Natural killer cell (primary cell): ENCODE measurements around the gene LBH. TPM values are rescaled to one million over a fixed set of nuclear protein-coding genes. Genes with fewer than 3 reads are reported as not detected.

Experiments
- ATAC-seq, 3 donors: fragments of 150-1000 bp in 2 of 3; fragments of 200-7000 bp in 1 of 3; cut with Tn5 transposase; 1 replicate in 1 of 3; 2 replicates in 2 of 3; pipeline ENCODE4 v1.10.0; 2021; ENCODE audit warnings: mild to moderate bottlenecking in 2 of 3, moderate library complexity in 2 of 3
- DNase-seq, 2 donors: peaks; one replicate each; pipeline versions ENCODE4 v3.0.0 to v3.0.0-alpha.2; 2013 to 2021; ENCODE audit warnings: mixed read lengths in 1 of 2
- H3K27ac ChIP-seq: one replicate; pipeline ENCODE4 v1.5.1; 2013; ENCODE audit warnings: mild to moderate bottlenecking, low read length
- H3K27me3 ChIP-seq: one replicate; pipeline ENCODE4 v1.6.1; 2013; ENCODE audit warnings: low read length; ENCODE audit not compliant: control insufficient read depth, insufficient read depth
- H3K36me3 ChIP-seq: one replicate; pipeline ENCODE4 v1.6.1; 2013; ENCODE audit warnings: low read length; ENCODE audit not compliant: control insufficient read depth, insufficient read depth
- H3K4me1 ChIP-seq: one replicate; pipeline ENCODE4 v1.6.1; 2013; ENCODE audit warnings: low read length; ENCODE audit not compliant: control insufficient read depth, insufficient read depth
- H3K4me3 ChIP-seq: one replicate; pipeline ENCODE4 v1.5.1; 2013; ENCODE audit warnings: low read length
- H3K9me3 ChIP-seq: one replicate; pipeline ENCODE4 v1.6.1; 2013; ENCODE audit warnings: low read length; ENCODE audit not compliant: control insufficient read depth, insufficient read depth
- H3K27ac Mint-ChIP-seq, 2 donors: one replicate each; pipeline ENCODE4 v1.8.0; 2022; ENCODE audit warnings: mild to moderate bottlenecking in 2 of 2, mixed read lengths in 2 of 2, moderate library complexity in 1 of 2
- H3K27me3 Mint-ChIP-seq, 2 donors: one replicate each; pipeline ENCODE4 v1.8.0; 2022; ENCODE audit warnings: low read depth in 2 of 2, mixed read lengths in 2 of 2
- H3K36me3 Mint-ChIP-seq: one replicate; pipeline ENCODE4 v1.8.0; 2022; ENCODE audit warnings: mixed read lengths
- H3K4me1 Mint-ChIP-seq, 2 donors: one replicate each; pipeline ENCODE4 v1.8.0; 2022; ENCODE audit warnings: mixed read lengths in 2 of 2
- H3K4me3 Mint-ChIP-seq: one replicate; pipeline ENCODE4 v1.8.0; 2022; ENCODE audit warnings: mild to moderate bottlenecking, moderate library complexity, mixed read lengths
- H3K9me3 Mint-ChIP-seq, 2 donors: one replicate each; pipeline ENCODE4 v1.8.0; 2022; ENCODE audit warnings: mixed read lengths in 2 of 2
- WGBS: methylation state at CpG from one replicate; pipeline ENCODE4 v1.1.7; 2013; ENCODE audit warnings: missing lambda C conversion rate; ENCODE audit not compliant: insufficient coverage; 5-methylcytosine and 5-hydroxymethylcytosine counted together
- intact Hi-C: fragments of 100-400 bp; cut with micrococcal nuclease; formaldehyde crosslinking; loops from one replicate; pipeline ENCODE4 v1.14.2; 2022
- total RNA-seq, 4 donors: library from RNA; stranded (reverse); fragments of 120-200 nt in 1 of 4; gene quantifications; one replicate each; pipeline versions ENCODE4 v1.2.3 to v1.2.4, GENCODE V29; 2013 to 2022
- TF ChIP-seq, protein P1 (sequence below): fragments of 200-600 bp; IDR thresholded peaks from one replicate; pipeline ENCODE4 v1.8.0; 2022; ENCODE audit warnings: antibody characterized with exemption

The LBH gene
- total RNA-seq, 3 donors from 2014 or later (not counting 1 experiment from before 2014, with no cell fraction given) = 157 to 197 (median 158) TPM

- Histone ChIP-seq H3K36me3 (no peaks in the 10 kb centered on the region), H3K27me3 (no peaks in the 10 kb centered on the region), H3K4me1 (peaks cover 24% of the 10 kb centered on the region), H3K9me3 (no peaks in the 10 kb centered on the region), H3K27ac (peak overlapping the region; percentile 64), H3K4me3 (no peak overlapping the region)
- Mint-ChIP-seq H3K27ac (peak overlapping the region; percentile 92), H3K36me3 (no peaks in the 10 kb centered on the region), H3K9me3 (no peaks in the 10 kb centered on the region), H3K27me3 (no peaks in the 10 kb centered on the region), H3K4me1 (peaks cover 25 to 38% of the 10 kb centered on the region in 2 donors), H3K4me3 (peak overlapping the region; percentile 64)
- 50% methylated on average over 4 of the region's 5 CpGs for WGBS
- TF ChIP-seq, protein P1, sequence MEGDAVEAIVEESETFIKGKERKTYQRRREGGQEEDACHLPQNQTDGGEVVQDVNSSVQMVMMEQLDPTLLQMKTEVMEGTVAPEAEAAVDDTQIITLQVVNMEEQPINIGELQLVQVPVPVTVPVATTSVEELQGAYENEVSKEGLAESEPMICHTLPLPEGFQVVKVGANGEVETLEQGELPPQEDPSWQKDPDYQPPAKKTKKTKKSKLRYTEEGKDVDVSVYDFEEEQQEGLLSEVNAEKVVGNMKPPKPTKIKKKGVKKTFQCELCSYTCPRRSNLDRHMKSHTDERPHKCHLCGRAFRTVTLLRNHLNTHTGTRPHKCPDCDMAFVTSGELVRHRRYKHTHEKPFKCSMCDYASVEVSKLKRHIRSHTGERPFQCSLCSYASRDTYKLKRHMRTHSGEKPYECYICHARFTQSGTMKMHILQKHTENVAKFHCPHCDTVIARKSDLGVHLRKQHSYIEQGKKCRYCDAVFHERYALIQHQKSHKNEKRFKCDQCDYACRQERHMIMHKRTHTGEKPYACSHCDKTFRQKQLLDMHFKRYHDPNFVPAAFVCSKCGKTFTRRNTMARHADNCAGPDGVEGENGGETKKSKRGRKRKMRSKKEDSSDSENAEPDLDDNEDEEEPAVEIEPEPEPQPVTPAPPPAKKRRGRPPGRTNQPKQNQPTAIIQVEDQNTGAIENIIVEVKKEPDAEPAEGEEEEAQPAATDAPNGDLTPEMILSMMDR = no peak
- DNase-seq (no peak), ATAC-seq (peak; percentile 47 to 81 (median 52))
- intact Hi-C loops = loop anchor here (2.0 to 5.0 kb wide), 2 partner anchors 21 to 67 kb away; no protein-coding TSS in a partner anchor
These were observed 62.8 kb downstream of the LBH start for GRCh38 chr2:30294133-30294532.

GRCh38 chr2:30296496-30296895 is 65.2 kb downstream of the LBH start:
- Histone ChIP-seq H3K9me3 (no peaks in the 10 kb centered on the region), H3K27ac (no peak overlapping the region), H3K36me3 (no peaks in the 10 kb centered on the region), H3K27me3 (no peaks in the 10 kb centered on the region), H3K4me1 (peaks cover 22% of the 10 kb centered on the region), H3K4me3 (no peak overlapping the region)
- TF ChIP-seq, protein P1 = no peak
- Mint-ChIP-seq H3K4me3 (no peak overlapping the region), H3K36me3 (no peaks in the 10 kb centered on the region), H3K9me3 (no peaks in the 10 kb centered on the region), H3K27ac (no peak overlapping the region), H3K27me3 (no peaks in the 10 kb centered on the region), H3K4me1 (peaks cover 25 to 38% of the 10 kb centered on the region in 2 donors)
- DNase-seq = no peak
- no peak for ATAC-seq
- intact Hi-C loops = no loop called here

DNA sequence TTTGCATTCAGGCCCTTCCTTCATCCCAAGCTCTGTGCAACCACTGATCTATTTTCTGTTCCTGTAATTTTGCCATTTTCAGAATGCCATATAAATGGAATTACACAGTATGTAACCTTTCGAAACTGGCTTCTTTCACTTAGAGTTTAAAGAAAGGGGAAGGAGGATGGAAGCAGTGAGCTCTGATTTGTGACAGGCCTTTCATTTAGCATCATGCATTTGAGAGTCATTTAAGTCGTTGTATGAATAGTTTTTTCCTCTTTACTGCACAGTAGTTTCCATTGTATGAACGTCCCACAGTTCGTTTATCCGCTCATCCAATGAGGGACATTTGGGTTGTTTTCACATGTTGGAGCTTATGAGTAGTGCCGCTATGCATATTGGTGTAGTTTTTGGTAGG is 67.0 kb downstream of the LBH start:
- no peaks in the 10 kb centered on the region for H3K9me3 ChIP-seq
- ATAC-seq (no peak), DNase-seq (no peak)
- Mint-ChIP-seq H3K4me1 (peaks cover 20 to 26% of the 10 kb centered on the region in 2 donors), H3K9me3 (no peaks in the 10 kb centered on the region), H3K27me3 (no peaks in the 10 kb centered on the region), H3K4me3 (no peak overlapping the region), H3K27ac (no peak overlapping the region), H3K36me3 (no peaks in the 10 kb centered on the region)
- intact Hi-C loops = no loop called here
- H3K4me3 ChIP-seq = no peak overlapping the region
- H3K27me3 ChIP-seq = no peaks in the 10 kb centered on the region
- no peaks in the 10 kb centered on the region for H3K36me3 ChIP-seq
- H3K4me1 ChIP-seq = peaks cover 17% of the 10 kb centered on the region
- H3K27ac ChIP-seq = no peak overlapping the region
- 84% methylated on average over 6 of the region's 6 CpGs for WGBS
- TF ChIP-seq, protein P1 = no peak

DNA sequence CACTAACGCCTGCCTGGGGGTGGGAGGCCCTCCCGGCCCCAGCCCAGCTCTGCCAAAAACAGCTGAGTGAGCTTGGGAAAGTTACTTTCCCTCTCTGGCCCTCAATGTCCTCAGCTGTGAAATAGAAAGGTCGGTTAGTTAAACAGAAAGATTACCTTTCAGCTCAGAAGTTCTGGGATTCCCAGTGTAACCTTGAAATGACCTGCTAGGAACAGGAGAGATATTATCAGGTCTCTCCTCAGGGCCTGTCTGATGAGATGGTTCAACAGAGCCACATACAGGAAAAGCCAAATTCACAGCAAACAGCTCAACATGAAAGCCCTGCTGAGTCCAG is 68.8 kb downstream of the LBH start:
- H3K36me3 Mint-ChIP-seq = no peaks in the 10 kb centered on the region
- H3K4me1 Mint-ChIP-seq = peaks cover 3 to 8% of the 10 kb centered on the region in 2 donors
- no peaks in the 10 kb centered on the region for H3K9me3 Mint-ChIP-seq
- H3K27ac Mint-ChIP-seq = no peak overlapping the region
- WGBS = 75% methylated on average over 3 of the region's 3 CpGs
- ATAC-seq (no peak), DNase-seq (no peak)
- no peak overlapping the region for H3K4me3 ChIP-seq
- H3K36me3 ChIP-seq = no peaks in the 10 kb centered on the region
- no peak overlapping the region for H3K4me3 Mint-ChIP-seq
- H3K9me3 ChIP-seq = no peaks in the 10 kb centered on the region
- H3K27ac ChIP-seq = no peak overlapping the region
- H3K4me1 ChIP-seq = no peaks in the 10 kb centered on the region
- intact Hi-C loops = no loop called here
- TF ChIP-seq, protein P1 = no peak
- H3K27me3 Mint-ChIP-seq = no peaks in the 10 kb centered on the region
- H3K27me3 ChIP-seq = no peaks in the 10 kb centered on the region
